Right lobe of liver (tissue), 4 donors: ENCODE results near the gene GNB1L.

Source experiments
- CTCF ChIP-seq, 4 donors: fragments of 200-600 bp in 3 of 4; fragments of 450-650 bp in 1 of 4; IDR thresholded peaks; one replicate each; pipeline versions ENCODE4 v1.5.1 to v1.8.0; 2016 to 2022; ENCODE audit warnings: antibody characterized with exemption in 4 of 4, mild to moderate bottlenecking in 2 of 4
- POLR2A ChIP-seq: fragments of 450-650 bp; IDR thresholded peaks from one replicate; pipeline ENCODE4 v1.6.1; 2017; ENCODE audit warnings: antibody characterized with exemption, mild to moderate bottlenecking
- donor health status: DM: no; HTN: no; CAD: no.
- donor health status: DM: no; HTN: no; CAD: no.
- donor health status: DM: no; HTN: yes; CAD: no.

- TF ChIP-seq CTCF (IDR thresholded peaks at IDR 0.05) = no peak
- no peak for TF ChIP-seq POLR2A
Measured at GRCh38 chr22:19842393-19843106, 12.1 kb downstream of the GNB1L start.
